ENCODE results near the gene PNMT.
"Not testable (repeated sequence)": the region's sequence is repeated elsewhere in the genome, so short reads cannot be mapped to it uniquely, and the experiment has no call there.

The PNMT gene

DNA sequence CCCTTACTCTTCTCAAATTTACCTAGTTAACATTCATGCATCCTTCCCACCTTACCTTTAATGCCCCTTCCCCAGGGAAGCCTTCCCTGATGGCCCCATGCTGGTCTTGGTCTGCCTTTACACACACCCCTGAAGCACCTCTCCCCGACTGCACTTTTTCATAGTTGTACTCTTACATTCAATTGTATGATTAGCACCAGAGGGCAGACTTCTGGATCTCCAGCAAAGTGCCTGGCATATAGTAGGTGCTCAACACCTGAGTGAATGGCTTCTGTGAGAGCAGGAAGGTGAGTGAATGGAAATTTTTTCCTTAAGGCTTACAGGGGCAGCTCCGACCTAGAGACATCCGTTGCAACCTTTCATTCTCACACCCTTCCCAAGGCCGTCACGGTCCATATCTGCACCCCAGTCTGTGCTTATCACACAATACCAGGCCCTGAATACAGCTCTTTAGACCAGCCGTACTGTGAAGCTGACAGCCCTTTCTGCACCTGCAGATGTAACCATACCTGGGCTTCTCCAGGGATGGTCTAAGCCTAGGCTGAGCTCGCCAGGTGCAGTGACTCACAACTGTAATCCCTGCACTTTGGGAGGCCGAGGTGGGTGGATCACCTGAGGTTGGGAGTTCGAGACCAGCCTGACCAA is 15.2 kb downstream of the PNMT start:
- no peak for DNase-seq (ENCODE audit: low read depth in 2 of 3, low spot score in 2 of 3)

DNA sequence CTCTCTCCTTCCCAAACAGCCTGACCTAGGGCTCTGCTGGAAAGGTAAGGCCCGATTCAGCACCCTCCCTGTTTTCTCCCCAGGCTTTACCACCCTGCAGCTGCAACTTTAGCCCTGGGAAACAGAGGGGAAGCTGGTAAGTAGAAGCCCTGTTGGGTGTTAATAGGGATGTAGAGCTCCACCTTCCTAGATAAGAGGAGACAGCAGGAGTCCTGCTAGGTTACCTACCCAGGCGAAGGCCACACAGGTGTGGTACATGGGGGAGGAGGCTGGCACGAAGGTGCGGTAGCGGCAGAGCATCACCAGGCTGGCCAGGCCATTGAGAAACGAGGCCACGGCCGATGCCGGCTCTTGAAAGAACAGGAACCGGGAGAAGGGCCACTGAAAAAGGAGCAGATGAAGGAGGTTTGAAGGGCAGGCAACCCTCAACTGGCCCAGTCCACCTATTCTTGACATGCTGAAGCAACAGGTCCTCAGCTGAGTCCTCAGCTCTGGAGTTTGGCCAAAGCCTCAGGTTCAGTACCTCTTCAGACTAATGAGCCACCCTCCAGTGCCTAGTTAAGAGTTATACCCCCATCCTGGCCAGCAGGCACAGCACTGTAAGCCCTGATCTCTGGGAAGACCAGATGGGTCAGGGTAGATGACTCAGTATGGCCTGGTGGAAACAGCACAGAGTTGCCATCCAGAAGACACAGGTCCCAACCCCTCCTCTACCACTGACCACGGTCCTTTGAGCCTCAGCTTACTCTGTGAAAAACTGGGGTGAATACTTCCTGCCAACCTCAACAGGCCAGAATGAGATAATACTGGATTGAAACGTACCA is 16.3 kb downstream of the PNMT start:
- no peak for DNase-seq (ENCODE audit: low read depth in 2 of 3, low spot score in 2 of 3)

DNA sequence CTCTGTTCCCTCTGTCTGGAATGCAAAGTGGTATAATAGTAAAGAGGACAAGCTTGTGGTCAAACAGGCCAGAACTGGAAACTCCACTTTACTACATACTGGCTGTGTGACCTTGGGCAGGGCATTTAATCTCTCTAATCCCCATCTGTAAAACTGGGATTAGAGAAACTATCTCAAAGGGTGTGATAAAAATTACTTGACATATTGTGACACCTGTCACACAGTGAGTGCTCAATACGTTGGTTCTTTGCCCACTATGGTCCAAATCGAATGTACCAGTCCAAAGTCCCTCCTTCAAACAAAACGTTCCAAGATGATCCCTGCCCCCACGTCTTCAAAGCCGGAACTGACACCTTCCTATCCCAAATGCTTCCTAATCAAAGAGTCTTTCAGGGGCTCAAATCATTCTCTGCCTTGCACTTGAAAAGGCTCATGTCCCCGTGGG is 18.9 kb downstream of the PNMT start:
- no peak for DNase-seq (ENCODE audit: low read depth in 2 of 3, low spot score in 2 of 3)

DNA sequence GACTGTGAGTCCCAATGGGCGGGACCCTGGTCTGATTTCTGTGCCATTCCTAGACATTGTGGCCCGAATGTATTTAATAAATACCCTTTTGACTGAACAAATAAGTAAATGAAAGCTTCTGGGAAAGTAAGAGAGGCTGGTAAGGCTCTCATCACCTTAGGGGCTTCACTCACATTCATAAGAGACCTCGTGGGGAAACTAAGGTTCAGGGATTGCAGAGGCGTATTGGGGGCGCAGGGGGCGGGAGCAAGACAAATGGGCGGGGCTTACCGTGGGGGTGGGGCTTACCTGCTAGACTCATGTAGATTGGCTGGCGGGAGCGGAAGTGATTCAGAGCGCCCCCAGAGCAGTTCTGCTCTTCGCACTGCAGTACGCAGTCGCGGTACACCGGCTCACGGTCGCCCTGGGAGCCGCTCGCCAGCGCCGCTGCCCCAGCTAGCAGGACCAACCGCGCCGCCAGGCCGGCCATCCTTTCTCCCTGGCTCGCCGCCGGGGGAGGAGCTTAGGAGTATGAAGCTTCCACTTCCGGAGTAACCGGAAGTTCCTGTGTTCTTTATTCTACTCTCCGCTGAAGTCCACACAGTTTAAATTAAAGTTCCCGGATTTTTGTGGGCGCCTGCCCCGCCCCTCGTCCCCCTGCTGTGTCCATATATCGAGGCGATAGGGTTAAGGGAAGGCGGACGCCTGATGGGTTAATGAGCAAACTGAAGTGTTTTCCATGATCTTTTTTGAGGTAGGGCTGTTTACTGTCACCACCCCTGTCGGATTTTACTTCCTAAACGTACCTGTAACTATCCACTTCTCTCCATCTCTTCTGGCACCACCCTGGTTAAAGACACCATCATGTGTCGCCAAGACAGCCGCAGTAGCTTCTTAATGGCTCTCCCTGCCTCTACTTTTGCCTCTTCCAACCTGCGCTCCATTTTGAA is 19.6 kb downstream of the PNMT start, which contains the start of gene PGAP3:
Gene PGAP3, minus strand, starts transcription at position 512 of the 929 bp plus-strand sequence. Its CDS starts 43 bp downstream, at position 469.
- peak; percentile 80 to 88 (median 82) for DNase-seq (ENCODE audit: low read depth in 2 of 3, low spot score in 2 of 3)

DNA sequence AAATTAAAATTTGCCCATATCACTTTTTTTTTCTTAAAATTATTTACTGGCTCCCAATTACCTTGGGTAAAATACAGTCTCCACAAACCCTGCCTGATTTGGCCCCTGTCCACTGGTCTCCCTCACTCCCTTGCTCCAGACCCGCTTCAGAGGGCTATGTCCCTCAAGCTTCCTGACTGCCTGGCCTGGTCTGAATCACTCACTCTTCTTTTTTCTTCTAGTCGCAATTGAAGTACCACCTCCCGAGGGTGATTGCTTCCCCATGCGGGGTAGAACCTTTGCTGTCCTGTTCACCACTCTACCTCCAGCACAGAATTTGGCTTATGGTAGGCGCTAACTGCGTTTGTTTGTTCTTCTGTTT is 20.2 kb downstream of the PNMT start:
- DNase-seq (ENCODE audit: low read depth in 2 of 3, low spot score in 2 of 3), result no peak

DNA sequence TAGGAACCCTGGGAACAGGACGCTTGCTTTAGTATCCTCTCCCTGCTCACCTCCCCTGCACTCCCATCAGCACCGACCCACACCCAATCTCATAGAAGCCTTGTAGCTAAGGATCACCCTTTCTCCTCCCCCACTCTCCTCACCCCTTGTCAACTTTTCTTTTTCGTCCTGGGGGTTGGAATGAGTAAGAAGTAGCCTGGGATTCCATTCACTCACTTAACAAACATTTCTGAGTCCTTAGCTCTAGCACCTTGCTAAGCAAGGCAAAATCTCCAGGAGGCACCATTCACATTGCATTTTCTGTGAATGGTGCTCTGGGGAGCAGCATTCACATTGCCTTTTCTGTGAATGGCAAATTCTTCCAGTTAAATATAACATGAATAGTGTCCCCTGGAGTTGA is 20.7 kb downstream of the PNMT start:
- no peak for DNase-seq (ENCODE audit: low read depth in 2 of 3, low spot score in 2 of 3)

DNA sequence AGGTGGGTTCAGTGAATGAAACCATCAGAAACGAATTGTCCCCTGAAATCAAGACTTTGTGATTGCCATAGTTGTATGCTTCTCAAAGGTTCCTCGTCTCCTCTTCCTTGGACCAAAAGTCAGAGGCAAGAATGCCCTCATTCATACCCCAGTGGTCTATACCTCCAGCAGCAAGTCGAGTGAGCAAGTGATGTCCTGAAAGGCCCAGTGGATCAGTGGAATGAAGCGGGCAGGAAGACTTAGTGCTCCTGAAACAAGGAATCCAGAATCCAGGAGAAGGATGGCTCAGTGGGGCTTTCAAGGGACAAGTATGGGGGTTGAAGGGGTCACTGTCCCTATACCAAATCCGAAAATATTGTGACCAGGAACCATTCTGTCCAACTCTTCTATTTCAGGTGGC is 26.3 kb downstream of the PNMT start:
- DNase-seq (ENCODE audit: low read depth in 2 of 3, low spot score in 2 of 3), result no peak

DNA sequence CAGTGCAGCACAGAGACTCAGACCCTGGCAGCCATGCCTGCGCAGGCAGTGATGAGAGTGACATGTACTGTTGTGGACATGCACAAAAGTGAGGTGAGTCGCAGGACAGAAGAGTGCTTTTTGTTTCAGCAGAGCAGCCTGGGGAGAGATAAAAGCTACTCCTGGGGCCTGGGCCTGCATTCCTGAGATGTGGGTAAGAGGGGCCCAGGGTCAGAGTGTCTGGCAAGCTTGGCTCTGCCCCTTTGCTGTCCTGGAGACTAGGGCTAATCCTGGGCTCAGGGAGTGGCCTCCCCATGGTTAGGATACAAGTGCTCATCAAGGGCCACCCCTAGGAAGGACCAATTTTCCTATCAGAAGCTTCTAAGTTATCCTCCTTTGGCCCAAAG is 26.8 kb downstream of the PNMT start:
- DNase-seq (ENCODE audit: low read depth in 2 of 3, low spot score in 2 of 3), result no peak

DNA sequence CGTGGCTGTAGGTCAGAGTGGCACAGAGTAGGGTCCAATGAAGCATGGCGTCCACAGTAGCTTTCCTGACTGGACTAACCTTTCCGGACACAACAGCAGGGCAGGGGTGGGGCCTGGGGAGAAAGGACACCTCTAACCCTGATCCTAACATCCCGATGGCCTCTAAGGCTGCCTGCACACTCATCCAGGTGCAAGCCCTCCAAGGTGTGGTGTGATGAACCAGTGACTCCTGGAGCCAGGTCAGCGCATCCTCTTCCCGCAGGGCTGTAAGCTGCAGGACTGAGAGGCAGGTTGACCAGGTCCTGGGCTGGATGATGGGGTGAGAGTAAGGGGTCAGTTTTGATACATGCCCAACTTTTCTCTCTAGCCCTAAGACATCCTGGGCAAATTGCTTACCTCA is 28.5 kb downstream of the PNMT start:
- DNase-seq (ENCODE audit: low read depth in 2 of 3, low spot score in 2 of 3), result no peak

DNA sequence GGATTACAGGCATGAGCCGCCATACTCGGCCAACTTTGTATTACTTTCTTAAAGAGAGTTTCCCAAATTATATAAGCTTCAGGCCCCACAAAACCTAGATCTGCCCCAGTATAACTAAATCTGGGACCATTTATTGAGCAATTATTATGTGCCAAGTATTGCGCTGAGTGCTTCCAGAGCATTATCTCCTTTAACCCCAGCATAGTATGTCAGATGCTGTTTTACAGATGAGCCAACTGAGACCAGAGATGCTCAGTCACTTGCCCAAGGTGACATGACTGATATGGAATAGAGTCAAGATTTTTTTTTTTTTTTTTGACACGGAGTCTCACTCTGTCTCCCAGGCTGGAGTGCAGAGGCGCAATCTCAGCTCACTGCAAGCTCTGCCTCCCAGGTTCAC is 29.7 kb downstream of the PNMT start:
- DNase-seq (ENCODE audit: low read depth in 2 of 3, low spot score in 2 of 3), result no peak

DNA sequence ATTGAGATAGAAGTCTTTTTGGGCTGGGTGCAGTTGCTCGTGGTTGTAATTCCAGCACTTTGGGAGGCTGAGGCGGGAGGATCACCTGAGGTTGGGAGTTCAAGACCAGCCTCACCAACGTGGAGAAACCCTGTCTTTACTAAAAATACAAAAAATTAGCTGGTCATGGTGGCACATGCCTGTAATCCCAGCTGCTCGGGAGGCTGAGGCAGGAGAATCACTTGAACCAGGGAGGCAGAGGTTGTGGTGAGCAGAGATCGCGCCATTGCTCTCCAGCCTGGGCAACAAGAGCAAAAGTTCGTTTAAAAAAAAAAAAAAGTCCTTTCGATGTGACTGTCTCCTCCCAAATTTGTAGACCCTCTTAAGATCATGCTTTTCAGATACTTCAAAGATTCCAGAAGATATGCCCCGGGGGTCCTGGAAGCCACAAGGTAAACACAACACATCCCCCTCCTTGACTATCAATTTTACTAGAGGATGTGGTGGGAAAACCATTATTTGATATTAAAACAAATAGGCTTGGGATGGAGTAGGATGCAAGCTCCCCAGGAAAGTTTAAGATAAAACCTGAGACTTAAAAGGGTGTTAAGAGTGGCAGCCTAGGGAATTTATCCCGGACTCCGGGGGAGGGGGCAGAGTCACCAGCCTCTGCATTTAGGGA is 31.0 kb downstream of the PNMT start:
- DNase-seq (ENCODE audit: low read depth in 2 of 3, low spot score in 2 of 3), result not testable (repeated sequence)

DNA sequence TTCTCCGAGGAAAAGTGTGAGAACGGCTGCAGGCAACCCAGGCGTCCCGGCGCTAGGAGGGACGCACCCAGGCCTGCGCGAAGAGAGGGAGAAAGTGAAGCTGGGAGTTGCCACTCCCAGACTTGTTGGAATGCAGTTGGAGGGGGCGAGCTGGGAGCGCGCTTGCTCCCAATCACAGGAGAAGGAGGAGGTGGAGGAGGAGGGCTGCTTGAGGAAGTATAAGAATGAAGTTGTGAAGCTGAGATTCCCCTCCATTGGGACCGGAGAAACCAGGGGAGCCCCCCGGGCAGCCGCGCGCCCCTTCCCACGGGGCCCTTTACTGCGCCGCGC is 31.5 kb downstream of the PNMT start, which contains the start of gene ERBB2:
Gene ERBB2, plus strand, starts transcription at position 247 of the 330 bp plus-strand sequence. CDS start 175 bp downstream, outside the sequence.
- no peak for DNase-seq (ENCODE audit: low read depth in 2 of 3, low spot score in 2 of 3)

DNA sequence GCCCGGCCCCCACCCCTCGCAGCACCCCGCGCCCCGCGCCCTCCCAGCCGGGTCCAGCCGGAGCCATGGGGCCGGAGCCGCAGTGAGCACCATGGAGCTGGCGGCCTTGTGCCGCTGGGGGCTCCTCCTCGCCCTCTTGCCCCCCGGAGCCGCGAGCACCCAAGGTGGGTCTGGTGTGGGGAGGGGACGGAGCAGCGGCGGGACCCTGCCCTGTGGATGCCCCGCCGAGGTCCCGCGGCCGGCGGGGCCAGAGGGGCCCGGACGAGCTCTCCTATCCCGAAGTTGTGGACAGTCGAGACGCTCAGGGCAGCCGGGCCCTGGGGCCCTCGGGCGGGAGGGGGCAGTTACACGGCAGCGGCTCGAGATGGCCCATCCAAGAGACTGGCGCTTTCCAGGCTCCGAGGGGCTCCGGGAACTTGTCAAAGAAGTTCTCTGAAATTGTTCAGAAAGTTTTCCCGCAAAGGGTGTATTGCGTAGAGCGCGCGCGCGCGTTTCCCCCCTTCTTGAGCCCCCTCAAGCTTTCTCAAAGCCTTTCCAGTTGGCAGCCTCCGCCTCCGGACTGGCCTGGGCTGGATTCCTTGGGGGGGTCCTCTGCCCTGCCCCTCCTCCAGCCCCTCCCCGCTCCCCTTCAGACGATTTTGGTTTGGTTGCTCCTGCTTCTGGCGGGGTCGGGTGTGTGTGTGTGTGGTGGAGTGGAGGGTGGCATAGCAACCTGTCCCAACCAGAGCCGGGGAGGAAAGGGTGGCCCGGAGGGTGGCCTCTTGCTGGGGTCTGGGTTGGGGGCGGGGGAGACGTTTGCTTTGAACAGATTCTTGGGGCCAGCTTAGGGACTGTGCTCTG is 32.1 kb downstream of the PNMT start:
- no peak for DNase-seq (ENCODE audit: low read depth in 2 of 3, low spot score in 2 of 3)

DNA sequence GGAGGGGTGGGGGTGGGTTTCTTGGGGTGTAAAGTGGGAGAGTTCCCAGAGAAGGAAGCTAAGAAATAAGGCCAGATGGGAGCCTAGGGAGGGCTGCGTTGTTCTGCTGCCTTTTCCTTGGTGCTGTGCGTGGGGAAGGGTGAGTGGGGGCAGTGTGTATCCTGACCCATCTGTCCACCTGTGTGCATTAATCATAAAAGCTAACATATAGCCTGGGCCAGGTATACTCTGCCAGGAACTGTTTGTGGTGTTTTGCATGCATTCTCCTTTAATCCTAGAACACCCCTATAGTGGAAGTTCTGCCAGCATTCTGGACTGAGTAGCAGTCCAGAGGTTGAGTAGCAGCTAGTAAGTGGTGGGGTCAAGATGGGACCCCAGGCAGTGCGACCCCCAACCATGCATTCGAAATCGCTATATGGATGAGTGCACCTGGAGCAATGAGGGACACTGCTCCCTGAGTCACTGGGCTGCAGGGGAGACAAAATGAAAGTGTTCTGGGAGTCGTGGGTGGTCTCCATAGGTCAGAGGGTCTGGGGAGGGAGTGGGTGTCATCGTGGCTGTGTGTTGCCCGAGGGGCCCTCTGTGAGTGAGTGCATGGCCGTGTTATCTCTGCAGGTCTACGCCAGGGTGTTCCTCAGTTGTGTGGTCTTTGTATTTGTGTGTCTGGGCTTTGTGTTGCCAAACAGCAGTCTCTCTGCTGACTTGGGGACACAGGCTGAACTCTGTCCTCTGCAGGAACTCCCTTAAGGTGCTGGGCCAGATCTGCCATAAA is 32.9 kb downstream of the PNMT start:
- no peak for DNase-seq (ENCODE audit: low read depth in 2 of 3, low spot score in 2 of 3)

DNA sequence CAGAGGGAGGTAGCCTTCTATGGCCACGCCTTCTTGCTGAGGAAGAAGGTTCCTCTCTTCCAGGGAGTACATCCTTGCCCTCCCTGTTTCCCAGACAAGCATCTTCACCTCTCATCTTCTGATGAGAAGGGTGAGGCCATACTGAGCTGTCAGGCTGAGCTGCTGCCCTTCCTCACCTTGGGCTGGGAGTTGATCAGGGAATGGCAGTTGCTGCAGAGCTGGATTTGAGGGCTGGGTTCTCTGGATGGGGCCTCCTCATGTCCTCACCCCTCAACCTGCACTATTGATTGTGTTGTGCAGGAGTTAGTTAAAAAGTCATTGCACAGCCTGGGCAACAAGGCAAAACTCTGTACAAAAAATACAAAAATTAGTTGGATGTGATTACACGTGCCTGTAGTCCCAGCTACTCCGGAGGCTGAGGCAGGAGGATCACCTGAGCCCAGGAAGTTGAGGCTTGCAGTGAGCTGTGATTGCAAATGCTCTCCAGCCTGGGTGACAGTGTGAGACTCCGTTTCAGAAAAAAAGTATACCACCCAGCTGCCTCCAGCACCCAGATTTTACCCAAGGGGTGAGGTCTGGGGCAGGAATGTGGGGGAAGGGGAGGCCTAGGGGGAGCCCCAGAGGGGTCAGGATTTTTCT is 33.6 kb downstream of the PNMT start:
- no peak for DNase-seq (ENCODE audit: low read depth in 2 of 3, low spot score in 2 of 3)

DNA sequence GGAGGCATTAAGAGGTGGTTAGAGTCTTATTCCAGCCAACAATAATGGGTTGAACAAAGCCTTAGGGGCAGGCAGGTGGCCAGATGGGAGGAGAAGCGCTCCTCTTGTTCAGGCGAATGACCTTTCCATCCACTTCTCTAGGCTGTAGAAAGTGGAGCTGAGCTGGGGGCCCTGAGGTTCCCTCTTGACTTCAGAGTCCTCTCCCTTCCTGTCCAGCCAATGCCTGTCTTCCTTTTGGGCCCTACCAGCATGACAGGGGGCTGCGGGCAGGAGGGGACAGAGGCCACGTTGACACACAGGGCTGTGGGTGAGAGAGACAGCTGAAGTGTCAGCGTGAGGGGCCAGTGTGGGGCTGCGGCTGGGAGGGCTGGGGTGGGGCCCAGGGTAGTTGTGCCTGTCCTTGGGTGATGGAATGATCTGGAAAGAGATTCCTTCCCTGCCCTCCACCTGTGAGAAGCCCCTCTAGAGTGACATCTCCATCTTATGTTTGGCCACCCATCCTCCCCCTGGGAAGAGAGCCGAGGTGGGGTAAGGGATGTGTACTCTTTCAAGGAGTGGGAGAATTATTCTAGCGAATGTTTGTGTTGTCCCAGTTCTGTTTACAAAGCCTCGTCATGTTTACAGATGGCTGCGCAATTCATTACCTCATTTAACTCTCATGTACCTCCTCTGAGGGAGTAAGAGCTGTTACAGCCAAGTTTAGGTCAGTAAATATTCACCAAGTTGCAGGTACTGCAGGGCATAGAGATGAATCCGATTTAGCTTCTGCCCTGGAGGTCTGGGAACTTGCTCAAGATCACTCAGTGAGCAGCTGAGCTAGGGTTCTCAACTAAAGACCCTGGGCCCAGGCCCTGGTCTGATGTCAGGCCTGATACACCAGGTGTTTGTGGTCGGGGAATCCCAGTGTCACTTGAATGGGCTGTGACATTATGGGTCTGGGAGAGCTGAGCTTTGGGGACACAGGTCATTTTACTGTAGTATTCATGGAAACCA is 34.9 kb downstream of the PNMT start:
- DNase-seq (ENCODE audit: low read depth in 2 of 3, low spot score in 2 of 3), result no peak

DNA sequence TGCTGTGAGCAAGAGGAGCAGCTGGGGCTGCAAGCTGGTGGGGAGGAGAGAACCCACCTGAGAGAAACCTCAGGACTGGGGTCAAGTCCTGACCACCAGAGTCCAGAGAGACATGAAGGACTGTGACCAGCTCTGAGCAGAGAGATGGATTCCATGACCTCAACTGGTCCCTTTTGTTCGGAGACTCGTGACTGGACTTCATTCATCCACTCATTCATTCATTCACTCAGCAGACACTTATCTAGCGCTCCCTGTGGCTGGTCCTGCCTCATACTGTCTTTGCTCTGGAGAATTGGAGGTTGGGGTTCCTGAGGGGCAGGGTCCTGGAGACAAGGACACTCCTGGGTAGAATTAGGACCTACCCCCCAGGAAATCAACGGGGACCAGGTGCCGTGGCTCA is 35.7 kb downstream of the PNMT start:
- no peak for DNase-seq (ENCODE audit: low read depth in 2 of 3, low spot score in 2 of 3)
